Cardiac fibroblast (primary cell): ENCODE data around the gene PPP1CB.

Experiments used
- DNase-seq, 2 donors: peaks; one replicate each; pipeline versions ENCODE4 v3.0.0 to v3.0.0-alpha.2; 2010; ENCODE audit warnings: low read depth in 2 of 2
- H3K4me3 ChIP-seq, 2 donors: replicated peaks in 1 of 2; 1 replicate in 1 of 2; 2 replicates in 1 of 2; pipeline ENCODE4 v1.5.1; 2011; ENCODE audit warnings: low read depth in 2 of 2, low read length in 2 of 2, mild to moderate bottlenecking in 2 of 2, moderate library complexity in 1 of 2
- TF ChIP-seq, protein P1 (sequence below): IDR thresholded peaks from one replicate; pipeline ENCODE4 v1.5.1; 2011; ENCODE audit warnings: low read depth, mild to moderate bottlenecking, low read length, inconsistent platforms

Gene PPP1CB

DNA sequence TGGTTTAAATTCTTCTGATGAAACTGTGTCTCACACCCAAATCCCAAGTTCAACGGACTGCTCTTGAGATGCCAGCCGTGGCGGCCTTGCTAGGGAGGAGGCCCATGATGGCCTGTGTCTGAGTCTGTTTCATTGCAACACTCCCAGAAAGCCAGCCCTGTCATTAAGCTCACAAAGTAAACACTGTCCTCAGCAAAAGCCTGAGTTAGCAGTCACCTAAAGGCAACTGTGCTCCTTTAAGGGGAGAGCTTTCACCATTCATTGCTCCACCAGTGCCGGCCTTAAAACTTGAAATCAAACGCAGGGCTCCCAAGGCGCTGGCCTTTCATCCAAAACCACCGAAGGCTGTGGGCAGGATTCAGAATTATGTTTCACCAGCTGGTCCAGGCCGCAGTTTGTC, 42.5 kb upstream of the PPP1CB start:
- no peak overlapping the region for H3K4me3 ChIP-seq
- TF ChIP-seq, protein P1, sequence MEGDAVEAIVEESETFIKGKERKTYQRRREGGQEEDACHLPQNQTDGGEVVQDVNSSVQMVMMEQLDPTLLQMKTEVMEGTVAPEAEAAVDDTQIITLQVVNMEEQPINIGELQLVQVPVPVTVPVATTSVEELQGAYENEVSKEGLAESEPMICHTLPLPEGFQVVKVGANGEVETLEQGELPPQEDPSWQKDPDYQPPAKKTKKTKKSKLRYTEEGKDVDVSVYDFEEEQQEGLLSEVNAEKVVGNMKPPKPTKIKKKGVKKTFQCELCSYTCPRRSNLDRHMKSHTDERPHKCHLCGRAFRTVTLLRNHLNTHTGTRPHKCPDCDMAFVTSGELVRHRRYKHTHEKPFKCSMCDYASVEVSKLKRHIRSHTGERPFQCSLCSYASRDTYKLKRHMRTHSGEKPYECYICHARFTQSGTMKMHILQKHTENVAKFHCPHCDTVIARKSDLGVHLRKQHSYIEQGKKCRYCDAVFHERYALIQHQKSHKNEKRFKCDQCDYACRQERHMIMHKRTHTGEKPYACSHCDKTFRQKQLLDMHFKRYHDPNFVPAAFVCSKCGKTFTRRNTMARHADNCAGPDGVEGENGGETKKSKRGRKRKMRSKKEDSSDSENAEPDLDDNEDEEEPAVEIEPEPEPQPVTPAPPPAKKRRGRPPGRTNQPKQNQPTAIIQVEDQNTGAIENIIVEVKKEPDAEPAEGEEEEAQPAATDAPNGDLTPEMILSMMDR, result no peak

DNA sequence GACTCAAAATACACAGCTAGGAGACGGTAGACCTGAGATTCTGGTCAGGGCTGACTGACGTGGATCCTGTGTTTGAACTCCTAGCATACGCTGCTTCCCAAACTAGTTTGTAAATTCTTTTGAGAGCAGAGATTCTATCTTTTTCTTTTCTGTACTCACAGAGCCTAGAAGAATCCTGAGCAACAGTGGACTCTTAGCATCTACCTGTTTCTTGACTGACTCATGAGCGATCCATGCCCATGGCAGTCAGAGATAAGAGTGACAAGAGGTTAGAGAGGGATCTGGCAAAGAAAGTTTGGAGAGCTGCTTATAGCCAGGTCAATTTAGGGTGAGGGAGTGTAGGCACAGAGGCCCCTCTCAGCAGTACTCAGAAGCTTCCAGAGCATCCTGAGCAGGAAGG, 41.1 kb upstream of the PPP1CB start:
- no peak overlapping the region for H3K4me3 ChIP-seq
- TF ChIP-seq, protein P1, result no peak
- DNase-seq, result no peak

More for the DNA sequence above, 42.5 kb upstream of the PPP1CB start:
- DNase-seq, result no peak

DNA sequence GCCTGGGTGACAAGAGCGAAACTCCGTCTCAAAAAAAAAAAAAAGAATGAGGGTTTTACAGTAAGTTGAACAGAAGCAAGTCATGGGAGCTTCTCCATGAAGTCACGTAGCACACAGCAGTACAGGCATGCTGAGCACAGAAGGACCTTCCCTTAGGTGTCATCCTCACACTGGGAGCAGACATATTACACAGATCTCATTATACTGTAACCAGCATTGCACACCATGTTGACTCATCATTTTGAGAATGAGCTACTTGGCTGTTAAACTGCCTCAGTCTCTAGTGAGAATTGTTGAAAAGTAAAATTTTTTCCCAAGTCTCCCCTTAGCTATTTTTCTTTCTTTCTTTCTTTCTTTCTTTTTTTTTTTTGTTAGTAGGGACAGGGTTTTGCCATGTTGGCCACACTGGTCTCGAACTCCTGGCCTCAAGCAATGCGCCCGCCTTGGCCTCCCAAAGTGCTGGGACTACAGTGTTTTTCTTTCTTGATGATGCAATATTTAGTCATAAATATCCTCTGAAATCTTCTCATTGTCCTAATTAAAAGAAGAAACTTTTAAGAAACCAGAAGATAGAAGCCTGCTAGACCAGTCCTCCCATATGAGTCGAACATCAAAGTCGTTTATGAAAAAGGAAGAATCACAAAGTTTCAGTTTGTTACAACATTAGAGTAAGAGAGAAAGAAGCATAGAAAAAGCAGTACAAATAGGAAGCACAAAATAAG, 37.9 kb upstream of the PPP1CB start:
- H3K4me3 ChIP-seq, result no peak overlapping the region
- peak; percentile 29 to 65 for DNase-seq
- TF ChIP-seq, protein P1, result no peak

DNA sequence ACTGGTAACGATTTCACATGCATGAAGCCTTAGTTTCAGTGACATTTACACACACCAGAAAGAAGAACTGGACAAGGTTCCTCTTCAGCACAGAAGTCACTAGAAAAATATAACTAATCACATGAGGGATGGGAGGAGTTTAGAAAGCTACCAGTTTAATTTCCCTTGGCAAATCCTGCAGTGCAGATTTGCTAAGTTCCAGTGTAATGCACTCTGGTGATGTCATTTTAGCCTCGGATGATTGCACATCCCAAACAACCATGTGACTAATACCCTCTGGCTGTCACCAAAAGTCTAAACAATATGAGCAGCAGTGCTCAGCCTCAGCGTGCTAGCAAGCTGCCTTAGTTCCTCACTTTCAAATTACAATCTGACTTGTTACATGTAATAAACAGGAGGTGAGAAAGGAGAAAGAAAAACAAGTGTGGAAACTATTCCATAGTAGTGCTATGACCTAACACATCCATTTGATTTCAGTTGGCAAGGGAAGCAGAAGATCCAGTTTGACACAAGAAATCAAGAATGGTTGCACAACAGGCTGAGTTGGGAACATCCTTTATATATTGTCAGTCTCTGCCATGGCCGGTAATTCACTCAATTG, 35.3 kb upstream of the PPP1CB start:
- TF ChIP-seq, protein P1, result no peak
- DNase-seq, result peak; percentile 91 to 98
- no peak overlapping the region for H3K4me3 ChIP-seq

DNA sequence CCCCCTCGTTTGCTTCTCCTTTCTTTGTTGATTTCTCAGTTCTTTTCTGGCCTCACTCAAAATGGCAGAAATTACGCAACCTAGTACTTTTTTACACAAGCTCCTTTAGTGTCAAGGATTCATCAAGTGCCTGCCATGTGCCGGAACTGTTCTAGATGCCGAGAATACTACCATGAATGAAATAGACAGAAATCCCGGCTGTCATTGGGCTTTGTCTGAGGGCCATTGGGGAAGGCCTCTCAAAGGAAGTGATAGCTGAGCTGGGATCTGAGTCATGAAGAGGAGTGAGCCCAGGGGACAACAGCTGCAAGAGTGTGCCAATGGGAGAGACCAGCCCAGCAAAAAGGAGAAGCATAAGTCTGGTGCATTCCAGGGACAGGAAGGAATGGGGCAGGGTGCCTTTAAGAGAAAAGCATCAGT, 34.3 kb upstream of the PPP1CB start:
- no peak overlapping the region for H3K4me3 ChIP-seq
- peak; percentile 94 to 98 for DNase-seq
- TF ChIP-seq, protein P1, result no peak

DNA sequence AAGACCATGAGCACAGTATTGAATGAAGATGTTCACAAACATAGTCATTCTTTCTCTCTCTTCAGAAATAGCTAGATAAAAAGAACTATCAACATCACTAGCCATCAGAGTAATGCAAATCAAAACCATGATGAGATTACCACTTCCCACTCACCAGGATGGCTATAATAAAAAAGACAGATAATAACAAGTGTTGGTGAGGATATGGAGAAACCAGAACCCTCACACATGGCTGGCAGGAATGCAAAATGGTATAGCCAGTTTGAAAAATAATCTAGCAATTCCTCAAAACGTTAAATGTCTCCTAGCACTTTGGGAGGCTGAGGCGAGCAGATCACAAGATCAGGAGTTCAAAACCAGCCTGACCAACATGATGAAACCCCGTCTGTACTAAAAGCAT, 31.3 kb upstream of the PPP1CB start:
- DNase-seq, result no peak
- no peak overlapping the region for H3K4me3 ChIP-seq
- TF ChIP-seq, protein P1, result no peak
